ENCODE measurements around the gene TBC1D21. TPM values are rescaled to one million over a fixed set of nuclear protein-coding genes. Genes with fewer than 3 reads are reported as not detected.

TBC1D21 gene
- polyA plus RNA-seq, 1 donor (not counting 4 experiments of a cell fraction or from before 2014, with no cell fraction given) = not detected

- no peak for DNase-seq (ENCODE audit: low read depth, low spot score)
- H3K27me3 ChIP-seq (ENCODE audit: control insufficient read depth, extremely low read depth, insufficient read depth, low read length) = peaks cover 11% of the 10 kb centered on the region
- dilution Hi-C loops (cut with MboI; ENCODE audit: extremely low pct_ligation_motif_present, low sequenced_read_pairs) = no loop called here
These were observed 40.8 kb downstream of the TBC1D21 start for GRCh38 chr15:73914145-73914544.

GRCh38 chr15:73915082-73915481, 41.7 kb downstream of the TBC1D21 start:
- Histone ChIP-seq H3K4me1 (ENCODE audit: control insufficient read depth, extremely low read depth, insufficient read depth, low read length) (no peaks in the 10 kb centered on the region), H4K20me1 (ENCODE audit: control insufficient read depth, extremely low read depth, insufficient read depth, low read length) (no peaks in the 10 kb centered on the region), H3K79me2 (ENCODE audit: control insufficient read depth, insufficient read depth, low read length) (no peaks in the 10 kb centered on the region), H3K27me3 (ENCODE audit: control insufficient read depth, extremely low read depth, insufficient read depth, low read length) (peaks cover 11% of the 10 kb centered on the region), H3K4me2 (ENCODE audit: control insufficient read depth, extremely low read depth, insufficient read depth, low read depth, low read length) (no peak overlapping the region), H3K9ac (ENCODE audit: control insufficient read depth, extremely low read depth, insufficient read depth, low read length) (no peak overlapping the region), H3K4me3 (ENCODE audit: control insufficient read depth in 2 of 3, extremely low read depth in 1 of 3, insufficient read depth in 2 of 3, low read depth in 1 of 3, low read length in 3 of 3) (no peak overlapping the region), H2AFZ (ENCODE audit: control insufficient read depth, low read length) (no peak overlapping the region), H3K9me3 (ENCODE audit: control insufficient read depth, low read depth, low read length) (no peaks in the 10 kb centered on the region), H3K27ac (ENCODE audit: control insufficient read depth, insufficient read depth, low read length) (no peak overlapping the region), H3K36me3 (ENCODE audit: control insufficient read depth in 2 of 2, extremely low read depth in 1 of 2, insufficient read depth in 2 of 2, low read length in 2 of 2) (no peaks in the 10 kb centered on the region), H3K9me1 (ENCODE audit: control insufficient read depth, extremely low read depth, insufficient read depth, low read length) (no peaks in the 10 kb centered on the region)
- DNase-seq (ENCODE audit: low read depth, low spot score) (no peak), FAIRE-seq (no peak)
- TF ChIP-seq EZH2 (IDR thresholded peaks at IDR 0.05; ENCODE audit: low read length) = no peak
- TF ChIP-seq, protein P1, sequence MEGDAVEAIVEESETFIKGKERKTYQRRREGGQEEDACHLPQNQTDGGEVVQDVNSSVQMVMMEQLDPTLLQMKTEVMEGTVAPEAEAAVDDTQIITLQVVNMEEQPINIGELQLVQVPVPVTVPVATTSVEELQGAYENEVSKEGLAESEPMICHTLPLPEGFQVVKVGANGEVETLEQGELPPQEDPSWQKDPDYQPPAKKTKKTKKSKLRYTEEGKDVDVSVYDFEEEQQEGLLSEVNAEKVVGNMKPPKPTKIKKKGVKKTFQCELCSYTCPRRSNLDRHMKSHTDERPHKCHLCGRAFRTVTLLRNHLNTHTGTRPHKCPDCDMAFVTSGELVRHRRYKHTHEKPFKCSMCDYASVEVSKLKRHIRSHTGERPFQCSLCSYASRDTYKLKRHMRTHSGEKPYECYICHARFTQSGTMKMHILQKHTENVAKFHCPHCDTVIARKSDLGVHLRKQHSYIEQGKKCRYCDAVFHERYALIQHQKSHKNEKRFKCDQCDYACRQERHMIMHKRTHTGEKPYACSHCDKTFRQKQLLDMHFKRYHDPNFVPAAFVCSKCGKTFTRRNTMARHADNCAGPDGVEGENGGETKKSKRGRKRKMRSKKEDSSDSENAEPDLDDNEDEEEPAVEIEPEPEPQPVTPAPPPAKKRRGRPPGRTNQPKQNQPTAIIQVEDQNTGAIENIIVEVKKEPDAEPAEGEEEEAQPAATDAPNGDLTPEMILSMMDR (optimal IDR thresholded peaks at IDR 0.05 in 1 of 3, IDR thresholded peaks at IDR 0.05 in 1 of 3, conservative IDR thresholded peaks at IDR 0.05 in 1 of 3; ENCODE audit: extremely low read depth in 1 of 3, insufficient read depth in 2 of 3, low read length in 3 of 3) = no peak
- dilution Hi-C loops (cut with MboI; ENCODE audit: extremely low pct_ligation_motif_present, low sequenced_read_pairs) = no loop called here

More at GRCh38 chr15:73914145-73914544, 40.8 kb downstream of the TBC1D21 start:
- Histone ChIP-seq H3K9me1 (ENCODE audit: control insufficient read depth, extremely low read depth, insufficient read depth, low read length) (no peaks in the 10 kb centered on the region), H4K20me1 (ENCODE audit: control insufficient read depth, extremely low read depth, insufficient read depth, low read length) (no peaks in the 10 kb centered on the region), H3K36me3 (ENCODE audit: control insufficient read depth in 2 of 2, extremely low read depth in 1 of 2, insufficient read depth in 2 of 2, low read length in 2 of 2) (no peaks in the 10 kb centered on the region), H3K27ac (ENCODE audit: control insufficient read depth, insufficient read depth, low read length) (no peak overlapping the region), H3K9me3 (ENCODE audit: control insufficient read depth, low read depth, low read length) (no peaks in the 10 kb centered on the region), H3K9ac (ENCODE audit: control insufficient read depth, extremely low read depth, insufficient read depth, low read length) (no peak overlapping the region), H3K4me3 (ENCODE audit: control insufficient read depth in 2 of 3, extremely low read depth in 1 of 3, insufficient read depth in 2 of 3, low read depth in 1 of 3, low read length in 3 of 3) (no peak overlapping the region), H3K4me1 (ENCODE audit: control insufficient read depth, extremely low read depth, insufficient read depth, low read length) (no peaks in the 10 kb centered on the region), H3K4me2 (ENCODE audit: control insufficient read depth, extremely low read depth, insufficient read depth, low read depth, low read length) (no peak overlapping the region), H2AFZ (ENCODE audit: control insufficient read depth, low read length) (no peak overlapping the region), H3K79me2 (ENCODE audit: control insufficient read depth, insufficient read depth, low read length) (no peaks in the 10 kb centered on the region)
- no peak for TF ChIP-seq EZH2 (IDR thresholded peaks at IDR 0.05; ENCODE audit: low read length)
- TF ChIP-seq, protein P1 (optimal IDR thresholded peaks at IDR 0.05 in 1 of 3, IDR thresholded peaks at IDR 0.05 in 1 of 3, conservative IDR thresholded peaks at IDR 0.05 in 1 of 3; ENCODE audit: extremely low read depth in 1 of 3, insufficient read depth in 2 of 3, low read length in 3 of 3) = no peak
- FAIRE-seq = no peak
